ENCODE results near the gene MED15. TPM values are rescaled to one million over a fixed set of nuclear protein-coding genes. Genes with fewer than 3 reads are reported as not detected.

MED15 gene
- total and polyA plus RNA-seq, 9 donors = 15.3 to 52.4 (median 42.4) TPM

GRCh38 chr22:20508815-20509271 is 1.4 kb downstream of the MED15 start:
- peak overlapping the region; percentile 95 for H3K4me3 ChIP-seq (ENCODE audit: low read length)
- H3K9me3 ChIP-seq (replicated peaks; ENCODE audit: control insufficient read depth, low read depth, low read length) = no peaks in the 10 kb centered on the region
- H3K4me1 ChIP-seq (ENCODE audit: control insufficient read depth, insufficient read depth, low read length) = peaks cover 29% of the 10 kb centered on the region
- H3K36me3 ChIP-seq (ENCODE audit: control insufficient read depth, insufficient read depth, low read length) = peaks cover 6% of the 10 kb centered on the region
- WGBS (ENCODE audit: insufficient coverage) = 43% methylated on average over 10 of the region's 10 CpGs
- peak overlapping the region; percentile 97 for H3K27ac ChIP-seq (ENCODE audit: low read length)
- no peaks in the 10 kb centered on the region for H3K27me3 ChIP-seq (ENCODE audit: control insufficient read depth, insufficient read depth, low read length)
- no peak for DNase-seq

- Histone ChIP-seq H3K27me3 (ENCODE audit: control insufficient read depth, insufficient read depth, low read length) (no peaks in the 10 kb centered on the region), H3K4me1 (ENCODE audit: control insufficient read depth, insufficient read depth, low read length) (peaks cover 29% of the 10 kb centered on the region)
- WGBS (ENCODE audit: insufficient coverage) = 35% methylated on average over 5 of the region's 7 CpGs
Measured at GRCh38 chr22:20509344-20510047, 2.1 kb downstream of the MED15 start.

DNA sequence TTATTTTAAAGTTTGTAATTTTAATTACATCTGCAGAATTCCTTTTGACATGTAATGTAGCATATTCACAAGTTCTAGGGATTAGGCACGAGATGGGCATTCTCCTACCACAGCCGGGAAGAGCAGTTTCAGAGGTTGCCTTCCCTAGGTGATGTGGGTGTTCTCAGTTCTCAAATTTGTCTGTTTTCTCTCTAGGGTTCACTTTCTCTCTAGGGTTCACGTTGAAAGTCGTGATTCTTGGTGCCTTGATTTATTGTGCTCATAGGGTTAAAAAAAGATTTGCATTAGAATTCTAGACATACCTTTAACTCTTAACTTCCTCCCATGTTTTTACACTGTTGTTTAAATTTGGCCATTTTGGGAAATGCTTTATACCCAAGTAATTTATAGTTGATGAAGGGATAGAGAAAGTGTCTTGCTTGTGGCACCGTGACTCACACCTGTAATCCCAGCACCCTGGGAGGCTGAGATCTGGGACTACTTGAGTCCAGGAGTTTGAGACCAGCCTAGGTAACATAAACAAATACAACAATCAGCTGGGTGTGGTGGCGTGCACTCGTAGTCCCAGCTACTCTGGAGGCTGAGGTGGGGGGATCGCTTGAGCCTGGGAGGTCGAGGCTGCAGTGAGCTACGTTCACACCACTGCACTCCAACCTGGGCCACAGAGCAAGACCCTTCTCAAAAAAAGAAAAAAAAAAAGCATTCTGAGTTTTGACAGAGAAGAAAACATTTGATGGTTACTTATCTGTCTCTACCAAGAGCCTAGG is 3.6 kb downstream of the MED15 start:
- Histone ChIP-seq H3K27me3 (ENCODE audit: control insufficient read depth, insufficient read depth, low read length) (no peaks in the 10 kb centered on the region), H3K4me1 (ENCODE audit: control insufficient read depth, insufficient read depth, low read length) (peaks cover 29% of the 10 kb centered on the region), H3K27ac (ENCODE audit: low read length) (no peak overlapping the region), H3K9me3 (replicated peaks; ENCODE audit: control insufficient read depth, low read depth, low read length) (no peaks in the 10 kb centered on the region), H3K36me3 (ENCODE audit: control insufficient read depth, insufficient read depth, low read length) (peaks cover 12% of the 10 kb centered on the region), H3K4me3 (ENCODE audit: low read length) (no peak overlapping the region)
- DNase-seq = no peak
- no CpG with 5 or more reads among the region's 10 CpGs for WGBS (ENCODE audit: insufficient coverage)

More at GRCh38 chr22:20509344-20510047, 2.1 kb downstream of the MED15 start:
- Histone ChIP-seq H3K36me3 (ENCODE audit: control insufficient read depth, insufficient read depth, low read length) (peaks cover 8% of the 10 kb centered on the region), H3K27ac (ENCODE audit: low read length) (peak overlapping the region; percentile 97), H3K9me3 (replicated peaks; ENCODE audit: control insufficient read depth, low read depth, low read length) (no peaks in the 10 kb centered on the region), H3K4me3 (ENCODE audit: low read length) (peak overlapping the region; percentile 95)
- peak; percentile 85 for DNase-seq

GRCh38 chr22:20511578-20512229 is 4.3 kb downstream of the MED15 start:
- H3K9me3 ChIP-seq (replicated peaks; ENCODE audit: control insufficient read depth, low read depth, low read length) = no peaks in the 10 kb centered on the region
- peaks cover 12% of the 10 kb centered on the region for H3K36me3 ChIP-seq (ENCODE audit: control insufficient read depth, insufficient read depth, low read length)
- no peak for DNase-seq
- H3K27ac ChIP-seq (ENCODE audit: low read length) = no peak overlapping the region
- H3K27me3 ChIP-seq (ENCODE audit: control insufficient read depth, insufficient read depth, low read length) = no peaks in the 10 kb centered on the region
- H3K4me3 ChIP-seq (ENCODE audit: low read length) = no peak overlapping the region
- H3K4me1 ChIP-seq (ENCODE audit: control insufficient read depth, insufficient read depth, low read length) = peaks cover 28% of the 10 kb centered on the region
- 73% methylated on average over 3 of the region's 4 CpGs for WGBS (ENCODE audit: insufficient coverage)

DNA sequence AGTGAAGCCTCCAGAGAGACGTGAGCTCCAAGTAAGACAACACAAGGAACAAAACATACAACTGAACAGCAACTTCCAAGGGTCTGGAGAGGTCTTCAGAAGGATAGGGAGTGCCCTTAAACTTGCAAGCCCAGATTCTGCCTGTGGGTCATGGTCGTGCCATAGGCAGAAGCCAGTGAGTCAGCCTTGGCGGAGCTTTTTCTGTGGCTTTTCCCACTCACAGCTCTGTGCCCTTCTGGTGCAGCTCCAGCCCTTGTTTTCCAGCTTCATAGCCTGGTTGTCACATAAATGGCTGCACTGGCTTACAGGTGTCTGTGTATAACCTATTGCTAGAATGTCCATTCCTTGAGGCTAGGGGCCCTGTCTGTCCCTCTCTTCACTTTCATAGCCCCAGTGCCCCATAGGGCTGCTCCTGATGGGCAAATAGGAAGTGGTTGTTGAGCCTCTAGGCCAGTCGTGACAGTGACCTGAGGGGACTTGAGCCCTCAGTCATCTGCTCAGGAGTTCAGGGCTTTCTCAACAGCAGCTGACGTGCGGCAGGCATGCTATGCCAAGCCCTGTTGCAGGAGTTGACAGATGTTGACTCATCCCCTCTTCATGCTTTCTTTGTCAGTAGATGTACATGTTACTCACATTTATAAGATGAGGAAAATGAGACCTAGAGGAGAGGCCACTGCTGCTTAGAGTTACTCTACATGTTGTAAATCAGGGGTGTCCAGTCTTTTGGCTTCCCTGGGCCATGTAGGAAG is 7.4 kb downstream of the MED15 start:
- DNase-seq = no peak
- 87% methylated on average over 3 of the region's 6 CpGs for WGBS (ENCODE audit: insufficient coverage)
- H3K4me1 ChIP-seq (ENCODE audit: control insufficient read depth, insufficient read depth, low read length) = peaks cover 10% of the 10 kb centered on the region
- H3K9me3 ChIP-seq (replicated peaks; ENCODE audit: control insufficient read depth, low read depth, low read length) = no peaks in the 10 kb centered on the region
- no peak overlapping the region for H3K4me3 ChIP-seq (ENCODE audit: low read length)
- H3K36me3 ChIP-seq (ENCODE audit: control insufficient read depth, insufficient read depth, low read length) = peaks cover 24% of the 10 kb centered on the region
- H3K27ac ChIP-seq (ENCODE audit: low read length) = no peak overlapping the region
- H3K27me3 ChIP-seq (ENCODE audit: control insufficient read depth, insufficient read depth, low read length) = no peaks in the 10 kb centered on the region

DNA sequence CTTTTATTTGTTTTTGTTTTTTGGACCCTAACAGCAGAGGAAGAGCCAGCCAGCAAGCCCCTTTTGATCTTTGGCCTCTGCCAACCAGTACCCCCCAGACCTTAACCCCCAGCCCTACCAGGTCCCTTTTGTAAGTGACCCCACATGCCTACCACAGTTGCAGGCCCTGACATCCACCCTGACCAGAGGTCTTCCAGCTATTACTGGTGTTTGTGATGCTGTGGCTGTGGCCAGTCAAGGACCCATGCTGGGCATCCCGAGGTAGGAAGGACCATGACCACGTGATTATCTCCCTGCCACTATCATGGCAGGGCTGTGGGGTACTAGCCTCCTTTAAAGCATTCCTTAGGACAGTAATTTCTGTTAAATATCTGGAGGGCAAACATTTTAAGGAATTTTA is 9.0 kb downstream of the MED15 start:
- Histone ChIP-seq H3K4me3 (ENCODE audit: low read length) (no peak overlapping the region), H3K27me3 (ENCODE audit: control insufficient read depth, insufficient read depth, low read length) (no peaks in the 10 kb centered on the region), H3K4me1 (ENCODE audit: control insufficient read depth, insufficient read depth, low read length) (no peaks in the 10 kb centered on the region), H3K9me3 (replicated peaks; ENCODE audit: control insufficient read depth, low read depth, low read length) (no peaks in the 10 kb centered on the region), H3K36me3 (ENCODE audit: control insufficient read depth, insufficient read depth, low read length) (peaks cover 26% of the 10 kb centered on the region), H3K27ac (ENCODE audit: low read length) (no peak overlapping the region)
- no peak for DNase-seq
- no CpG with 5 or more reads among the region's 2 CpGs for WGBS (ENCODE audit: insufficient coverage)

GRCh38 chr22:20517422-20517821 is 10.0 kb downstream of the MED15 start:
- 43% methylated on average over 1 of the region's 4 CpGs for WGBS (ENCODE audit: insufficient coverage)
- DNase-seq = no peak
- Histone ChIP-seq H3K27me3 (ENCODE audit: control insufficient read depth, insufficient read depth, low read length) (no peaks in the 10 kb centered on the region), H3K9me3 (replicated peaks; ENCODE audit: control insufficient read depth, low read depth, low read length) (no peaks in the 10 kb centered on the region), H3K4me3 (ENCODE audit: low read length) (no peak overlapping the region), H3K36me3 (ENCODE audit: control insufficient read depth, insufficient read depth, low read length) (peaks cover 32% of the 10 kb centered on the region), H3K4me1 (ENCODE audit: control insufficient read depth, insufficient read depth, low read length) (no peaks in the 10 kb centered on the region), H3K27ac (ENCODE audit: low read length) (no peak overlapping the region)

DNA sequence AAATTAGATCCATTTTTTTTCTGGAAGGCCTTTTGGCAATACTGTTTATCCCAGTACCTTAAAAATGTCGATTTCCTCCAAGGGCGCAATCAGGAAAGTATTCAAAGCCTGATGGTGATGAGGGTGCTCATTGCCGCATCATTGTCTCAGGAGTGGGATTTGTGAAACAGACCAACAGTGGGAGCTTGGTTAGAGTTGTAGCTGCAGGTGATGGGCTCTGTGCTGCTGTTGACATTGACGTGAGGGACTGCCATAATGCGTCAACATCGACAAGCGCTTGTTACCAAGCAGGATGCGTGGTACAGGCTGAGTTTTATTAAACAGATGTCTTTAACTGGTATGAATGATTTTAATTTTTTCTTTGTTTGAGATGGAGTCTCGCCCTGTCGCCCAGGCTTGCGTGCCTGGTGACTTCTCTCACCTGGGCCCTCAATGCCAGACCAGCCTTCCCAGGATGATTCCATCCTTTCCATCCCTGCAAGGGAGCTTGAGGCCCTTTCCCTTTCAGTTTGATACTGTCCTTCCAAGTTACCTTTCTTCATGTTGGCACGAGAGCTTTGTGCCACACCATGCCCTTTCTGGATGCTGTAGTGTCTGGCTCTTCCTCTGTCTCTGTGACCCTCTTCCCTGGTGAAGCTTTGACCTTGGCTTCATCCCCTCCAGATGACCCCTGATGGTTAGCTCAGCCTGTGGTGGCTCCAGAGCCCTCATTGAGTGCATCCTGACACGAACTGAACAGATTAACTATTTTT is 10.6 kb downstream of the MED15 start:
- H3K27ac ChIP-seq (ENCODE audit: low read length) = no peak overlapping the region
- no peak overlapping the region for H3K4me3 ChIP-seq (ENCODE audit: low read length)
- H3K9me3 ChIP-seq (replicated peaks; ENCODE audit: control insufficient read depth, low read depth, low read length) = no peaks in the 10 kb centered on the region
- no peaks in the 10 kb centered on the region for H3K27me3 ChIP-seq (ENCODE audit: control insufficient read depth, insufficient read depth, low read length)
- WGBS (ENCODE audit: insufficient coverage) = 90% methylated on average over 11 of the region's 13 CpGs
- no peak for DNase-seq
- H3K36me3 ChIP-seq (ENCODE audit: control insufficient read depth, insufficient read depth, low read length) = peaks cover 32% of the 10 kb centered on the region
- no peaks in the 10 kb centered on the region for H3K4me1 ChIP-seq (ENCODE audit: control insufficient read depth, insufficient read depth, low read length)

GRCh38 chr22:20519558-20519957 is 12.1 kb downstream of the MED15 start:
- WGBS (ENCODE audit: insufficient coverage) = no CpG with 5 or more reads among the region's 4 CpGs
- Histone ChIP-seq H3K9me3 (replicated peaks; ENCODE audit: control insufficient read depth, low read depth, low read length) (no peaks in the 10 kb centered on the region), H3K27me3 (ENCODE audit: control insufficient read depth, insufficient read depth, low read length) (no peaks in the 10 kb centered on the region), H3K4me1 (ENCODE audit: control insufficient read depth, insufficient read depth, low read length) (peaks cover 7% of the 10 kb centered on the region), H3K27ac (ENCODE audit: low read length) (no peak overlapping the region), H3K4me3 (ENCODE audit: low read length) (no peak overlapping the region), H3K36me3 (ENCODE audit: control insufficient read depth, insufficient read depth, low read length) (peaks cover 29% of the 10 kb centered on the region)
- no peak for DNase-seq

Data from muscle of leg (tissue), 11 donors.